ENCODE measurements around the gene CRIP3. TPM values are rescaled to one million over a fixed set of nuclear protein-coding genes. Genes with fewer than 3 reads are reported as not detected.
A peak's percentile ranks its signal among the peaks of the same experiment; 100 is the strongest.

Gene CRIP3
- total and polyA plus RNA-seq, 2 of the 13 experiments (the other 11 are each of a cell fraction or from before 2014, with no cell fraction given), result 6.3 to 9.3 TPM

GRCh38 chr6:43286980-43287716, 21.5 kb downstream of the CRIP3 start (continued):
- TF ChIP-seq MLLT10 (CRISPR knock-in tag; IDR thresholded peaks at IDR 0.05), result no peak
- TF ChIP-seq ZNF703 (CRISPR knock-in tag; IDR thresholded peaks at IDR 0.05; ENCODE audit: borderline replicate concordance), result no peak; the same call in 1 of the 2 replicates
- no peak for TF ChIP-seq GABPA (IDR thresholded peaks at IDR 0.05; ENCODE audit: low read depth, low read length)
- no peak for TF ChIP-seq GABPA (CRISPR knock-in tag; IDR thresholded peaks at IDR 0.05; ENCODE audit: low read depth)
- no peak; the same call in 1 of the 2 replicates for TF ChIP-seq SALL2 (CRISPR knock-in tag; IDR thresholded peaks at IDR 0.05)
- TF ChIP-seq E2F5 (CRISPR knock-in tag; conservative IDR thresholded peaks at IDR 0.05), result 0 out of 2 replicates have a peak, but pooled peaks have one; percentile 48
- TF ChIP-seq ZNF841 (CRISPR knock-in tag; IDR thresholded peaks at IDR 0.05; ENCODE audit: borderline replicate concordance), result no peak
- TF ChIP-seq ZNF563 (CRISPR knock-in tag; IDR thresholded peaks at IDR 0.05), result no peak
- TF ChIP-seq LRRFIP1 (CRISPR knock-in tag; conservative IDR thresholded peaks at IDR 0.05), result no peak
- TF ChIP-seq ZFP1 (CRISPR knock-in tag; IDR thresholded peaks at IDR 0.05), result no peak
- no peak for TF ChIP-seq AGO1 (IDR thresholded peaks at IDR 0.05; ENCODE audit: low read depth, low read length, poor library complexity, severe bottlenecking)
- no peak for TF ChIP-seq ZNF615 (CRISPR knock-in tag; IDR thresholded peaks at IDR 0.05; ENCODE audit: borderline replicate concordance)
- no peak for TF ChIP-seq ZBTB25 (CRISPR knock-in tag; IDR thresholded peaks at IDR 0.05)
- no peak for TF ChIP-seq ZNF605 (CRISPR knock-in tag; IDR thresholded peaks at IDR 0.05)
- no peak for TF ChIP-seq NFIC (IDR thresholded peaks at IDR 0.05; ENCODE audit: low read length)
- no peak for TF ChIP-seq ZBTB1 (CRISPR knock-in tag; IDR thresholded peaks at IDR 0.05; ENCODE audit: borderline replicate concordance)
- no peak for TF ChIP-seq ZNF446 (CRISPR knock-in tag; IDR thresholded peaks at IDR 0.05)
- TF ChIP-seq AHR (CRISPR knock-in tag; IDR thresholded peaks at IDR 0.05), result no peak
- no peak for TF ChIP-seq ZNF614 (CRISPR knock-in tag; IDR thresholded peaks at IDR 0.05; ENCODE audit: borderline replicate concordance)
- TF ChIP-seq TFDP1 (CRISPR knock-in tag; IDR thresholded peaks at IDR 0.05; ENCODE audit: borderline replicate concordance), result no peak
- no peak for TF ChIP-seq REPIN1 (CRISPR knock-in tag; IDR thresholded peaks at IDR 0.05; ENCODE audit: borderline replicate concordance, low read depth)
- no peak for TF ChIP-seq ZNF557 (CRISPR knock-in tag; IDR thresholded peaks at IDR 0.05)
